ENCODE data around the gene NAT14.

Gene NAT14

DNA sequence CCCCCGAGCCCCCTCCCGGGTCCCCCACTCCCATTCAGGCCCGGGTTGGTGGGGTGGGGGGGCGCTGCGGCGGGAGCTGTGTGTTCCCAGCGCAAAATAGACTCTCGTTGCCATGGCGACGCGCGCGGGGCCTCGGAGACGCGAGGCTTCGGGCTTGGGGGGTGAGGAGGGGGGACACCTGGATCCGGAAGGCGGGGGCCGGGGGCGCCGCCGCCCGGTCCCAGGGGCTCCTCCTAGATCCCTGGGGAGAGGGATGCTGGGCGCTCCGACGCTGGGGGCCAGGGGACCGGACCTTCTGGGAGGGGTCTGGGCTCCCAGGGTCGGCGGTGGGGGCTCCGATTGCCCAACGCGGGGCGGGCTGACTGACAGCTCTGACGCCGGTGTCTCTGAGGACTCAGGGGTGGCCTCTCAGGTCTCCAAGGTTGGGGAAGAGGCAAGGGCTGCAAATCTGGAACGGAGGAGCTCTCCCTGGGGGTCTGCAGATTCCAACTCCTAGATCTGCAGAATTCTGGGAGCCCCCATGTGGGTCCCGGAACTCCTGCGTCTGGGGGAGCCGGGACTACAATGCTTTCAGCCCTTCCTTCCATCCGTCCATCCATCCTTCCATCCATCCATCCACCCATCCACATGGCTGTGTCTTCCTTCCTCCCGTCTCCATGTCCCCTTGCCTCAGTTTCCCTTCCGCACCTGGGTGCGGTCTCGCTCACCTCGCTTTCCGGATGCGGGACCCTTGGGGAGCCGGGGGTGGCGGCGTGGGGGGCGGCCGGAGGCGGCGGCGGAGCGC lies 32.8 kb upstream of the NAT14 start:
- peak overlapping the region; percentile 13 to 54; a peak in 3 of 4 replicates for H3K4me3 ChIP-seq (ENCODE audit: low read depth in 1 of 2, low read length in 2 of 2)
- H3K27me3 ChIP-seq (ENCODE audit: insufficient read depth, low read length, poor library complexity) = peaks cover 19% of the 10 kb centered on the region
- peak overlapping the region; percentile 20; the same call in 1 of the 2 replicates for H2AFZ ChIP-seq (ENCODE audit: low read depth, low read length)
- H3K36me3 ChIP-seq (ENCODE audit: insufficient read depth, low read length) = peaks cover 12% of the 10 kb centered on the region; the same call in 1 of the 2 replicates
- H3K79me2 ChIP-seq (ENCODE audit: insufficient read depth, low read length) = peaks cover 4% of the 10 kb centered on the region; the same call in 1 of the 2 replicates
- peak overlapping the region; percentile 85 for H3K4me2 ChIP-seq (ENCODE audit: insufficient read depth, low read length)
- H4K20me1 ChIP-seq (ENCODE audit: insufficient read depth, low read length) = peaks cover 13% of the 10 kb centered on the region
- H3K27ac ChIP-seq (ENCODE audit: low read length) = no peak overlapping the region
- H3K4me1 ChIP-seq (ENCODE audit: insufficient read depth, low read length) = peaks cover 16% of the 10 kb centered on the region
- DNase-seq = peak; percentile 51
- no peaks in the 10 kb centered on the region for H3K9me3 ChIP-seq (ENCODE audit: insufficient read depth, low read length, severe bottlenecking)
- peak overlapping the region; percentile 49; the same call in 1 of the 2 replicates for H3K9ac ChIP-seq (ENCODE audit: low read depth, low read length)
- no peak for TF ChIP-seq EZH2 (IDR thresholded peaks at IDR 0.05; ENCODE audit: borderline replicate concordance, low read depth, low read length, severe bottlenecking)
- TF ChIP-seq, protein P1, sequence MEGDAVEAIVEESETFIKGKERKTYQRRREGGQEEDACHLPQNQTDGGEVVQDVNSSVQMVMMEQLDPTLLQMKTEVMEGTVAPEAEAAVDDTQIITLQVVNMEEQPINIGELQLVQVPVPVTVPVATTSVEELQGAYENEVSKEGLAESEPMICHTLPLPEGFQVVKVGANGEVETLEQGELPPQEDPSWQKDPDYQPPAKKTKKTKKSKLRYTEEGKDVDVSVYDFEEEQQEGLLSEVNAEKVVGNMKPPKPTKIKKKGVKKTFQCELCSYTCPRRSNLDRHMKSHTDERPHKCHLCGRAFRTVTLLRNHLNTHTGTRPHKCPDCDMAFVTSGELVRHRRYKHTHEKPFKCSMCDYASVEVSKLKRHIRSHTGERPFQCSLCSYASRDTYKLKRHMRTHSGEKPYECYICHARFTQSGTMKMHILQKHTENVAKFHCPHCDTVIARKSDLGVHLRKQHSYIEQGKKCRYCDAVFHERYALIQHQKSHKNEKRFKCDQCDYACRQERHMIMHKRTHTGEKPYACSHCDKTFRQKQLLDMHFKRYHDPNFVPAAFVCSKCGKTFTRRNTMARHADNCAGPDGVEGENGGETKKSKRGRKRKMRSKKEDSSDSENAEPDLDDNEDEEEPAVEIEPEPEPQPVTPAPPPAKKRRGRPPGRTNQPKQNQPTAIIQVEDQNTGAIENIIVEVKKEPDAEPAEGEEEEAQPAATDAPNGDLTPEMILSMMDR (IDR thresholded peaks at IDR 0.05; ENCODE audit: borderline replicate concordance, extremely low read depth, low read length, poor library complexity, severe bottlenecking) = no peak
- no peak for ATAC-seq (ENCODE audit: insufficient read depth, low read depth)

DNA sequence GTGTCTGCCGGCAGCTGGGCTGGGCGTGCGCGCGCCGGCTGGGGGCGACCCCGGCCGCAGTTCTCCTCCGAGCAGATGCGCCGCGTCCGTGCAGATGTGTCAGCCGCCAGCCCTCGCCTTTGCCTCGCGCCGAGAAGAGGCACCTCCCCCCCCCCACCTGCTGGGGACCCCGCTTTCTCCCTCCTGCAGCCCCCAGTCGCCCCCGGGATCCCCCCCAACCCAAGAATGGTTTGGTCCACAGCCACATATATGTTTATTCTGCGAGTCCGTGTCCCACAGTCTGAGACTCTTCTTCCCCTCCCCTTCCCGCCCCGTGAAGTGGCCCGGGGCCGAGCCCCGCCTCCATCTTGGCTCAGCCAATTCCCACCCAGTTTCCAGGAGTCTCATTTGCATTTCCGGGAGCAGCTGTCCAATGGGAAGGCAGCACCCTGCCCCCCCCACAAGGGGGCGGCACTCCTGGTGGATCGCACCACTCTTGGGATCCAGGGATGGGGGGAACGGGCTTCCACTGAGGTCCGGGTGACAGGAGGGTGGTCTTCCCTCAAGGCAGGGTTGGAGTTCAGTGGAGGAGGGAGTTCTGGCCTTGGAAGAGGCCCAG lies 32.1 kb upstream of the NAT14 start:
- H3K9ac ChIP-seq (ENCODE audit: low read depth, low read length) = peak overlapping the region; percentile 49; the same call in 1 of the 2 replicates
- H3K4me3 ChIP-seq (ENCODE audit: low read depth in 1 of 2, low read length in 2 of 2) = peak overlapping the region in 1 of 2 experiments; percentile 54; a peak in 2 of 4 replicates
- peaks cover 19% of the 10 kb centered on the region for H3K27me3 ChIP-seq (ENCODE audit: insufficient read depth, low read length, poor library complexity)
- DNase-seq (peak; percentile 95), ATAC-seq (ENCODE audit: insufficient read depth, low read depth) (peak; percentile 94)
- no peaks in the 10 kb centered on the region for H3K9me3 ChIP-seq (ENCODE audit: insufficient read depth, low read length, severe bottlenecking)
- H3K79me2 ChIP-seq (ENCODE audit: insufficient read depth, low read length) = peaks cover 4% of the 10 kb centered on the region; the same call in 1 of the 2 replicates
- H3K27ac ChIP-seq (ENCODE audit: low read length) = no peak overlapping the region
- H3K4me1 ChIP-seq (ENCODE audit: insufficient read depth, low read length) = peaks cover 16% of the 10 kb centered on the region
- peaks cover 12% of the 10 kb centered on the region; the same call in 1 of the 2 replicates for H3K36me3 ChIP-seq (ENCODE audit: insufficient read depth, low read length)
- peak overlapping the region; percentile 20; the same call in 1 of the 2 replicates for H2AFZ ChIP-seq (ENCODE audit: low read depth, low read length)
- no peak for TF ChIP-seq EZH2 (IDR thresholded peaks at IDR 0.05; ENCODE audit: borderline replicate concordance, low read depth, low read length, severe bottlenecking)
- TF ChIP-seq, protein P1 (IDR thresholded peaks at IDR 0.05; ENCODE audit: borderline replicate concordance, extremely low read depth, low read length, poor library complexity, severe bottlenecking) = peak; percentile 3
- H3K4me2 ChIP-seq (ENCODE audit: insufficient read depth, low read length) = peak overlapping the region; percentile 85
- peaks cover 11% of the 10 kb centered on the region for H4K20me1 ChIP-seq (ENCODE audit: insufficient read depth, low read length)

GRCh38 chr19:55453511-55454260 lies 31.3 kb upstream of the NAT14 start:
- ATAC-seq (ENCODE audit: insufficient read depth, low read depth) (no peak), DNase-seq (no peak)
- peaks cover 9% of the 10 kb centered on the region; the same call in 1 of the 2 replicates for H3K79me2 ChIP-seq (ENCODE audit: insufficient read depth, low read length)
- no peak overlapping the region for H3K4me3 ChIP-seq (ENCODE audit: low read depth in 1 of 2, low read length in 2 of 2)
- TF ChIP-seq EZH2 (IDR thresholded peaks at IDR 0.05; ENCODE audit: borderline replicate concordance, low read depth, low read length, severe bottlenecking) = no peak
- TF ChIP-seq, protein P1 (IDR thresholded peaks at IDR 0.05; ENCODE audit: borderline replicate concordance, extremely low read depth, low read length, poor library complexity, severe bottlenecking) = no peak
- H3K27ac ChIP-seq (ENCODE audit: low read length) = no peak overlapping the region
- H2AFZ ChIP-seq (ENCODE audit: low read depth, low read length) = no peak overlapping the region
- no peaks in the 10 kb centered on the region for H3K9me3 ChIP-seq (ENCODE audit: insufficient read depth, low read length, severe bottlenecking)
- no peak overlapping the region for H3K9ac ChIP-seq (ENCODE audit: low read depth, low read length)
- peaks cover 12% of the 10 kb centered on the region; the same call in 1 of the 2 replicates for H3K36me3 ChIP-seq (ENCODE audit: insufficient read depth, low read length)
- H4K20me1 ChIP-seq (ENCODE audit: insufficient read depth, low read length) = peaks cover 12% of the 10 kb centered on the region
- H3K27me3 ChIP-seq (ENCODE audit: insufficient read depth, low read length, poor library complexity) = peaks cover 19% of the 10 kb centered on the region
- peak overlapping the region; percentile 85; the same call in 1 of the 2 replicates for H3K4me2 ChIP-seq (ENCODE audit: insufficient read depth, low read length)
- peaks cover 16% of the 10 kb centered on the region for H3K4me1 ChIP-seq (ENCODE audit: insufficient read depth, low read length)
